Right lobe of liver (tissue), 6 donors: ENCODE results near the gene GJC2. TPM values are rescaled to one million over a fixed set of nuclear protein-coding genes. Genes with fewer than 3 reads are reported as not detected.

Experiments
- ATAC-seq, 4 donors: fragments of 200-7000 bp; cut with Tn5 transposase; one replicate each; pipeline ENCODE4 v1.9.1; 2020; ENCODE audit warnings: mild to moderate bottlenecking in 4 of 4, moderate library complexity in 4 of 4
- DNase-seq, 3 donors: peaks; one replicate each; pipeline ENCODE4 v3.0.0-alpha.2; 2020
- H3K27ac ChIP-seq, 3 donors: fragments of 200-600 bp; one replicate each; pipeline ENCODE4 v1.8.0; 2022
- H3K27me3 ChIP-seq, 2 donors: fragments of 200-600 bp; one replicate each; pipeline ENCODE4 v1.8.0; 2022
- H3K36me3 ChIP-seq, 4 donors: fragments of 200-600 bp; sonication (generic) in 1 of 4; one replicate each; pipeline versions ENCODE4 v1.5.1 to v1.8.0; 2017 to 2022; ENCODE audit warnings: control low read depth in 1 of 4
- H3K4me1 ChIP-seq, 4 donors: fragments of 200-600 bp; sonication (generic) in 1 of 4; one replicate each; pipeline versions ENCODE4 v1.5.1 to v1.8.0; 2017 to 2022; ENCODE audit warnings: control low read depth in 1 of 4
- H3K4me3 ChIP-seq, 3 donors: fragments of 200-600 bp; one replicate each; pipeline ENCODE4 v1.8.0; 2022
- H3K9me3 ChIP-seq, 4 donors: fragments of 200-600 bp; sonication (generic) in 1 of 4; one replicate each; pipeline versions ENCODE4 v1.5.1 to v1.8.0; 2017 to 2022; ENCODE audit warnings: control low read depth in 1 of 4
- CTCF ChIP-seq, 4 donors: fragments of 200-600 bp in 3 of 4; fragments of 450-650 bp in 1 of 4; IDR thresholded peaks; one replicate each; pipeline versions ENCODE4 v1.5.1 to v1.8.0; 2016 to 2022; ENCODE audit warnings: antibody characterized with exemption in 4 of 4, mild to moderate bottlenecking in 2 of 4
- POLR2A ChIP-seq: fragments of 450-650 bp; IDR thresholded peaks from one replicate; pipeline ENCODE4 v1.6.1; 2017; ENCODE audit warnings: antibody characterized with exemption, mild to moderate bottlenecking
- WGBS: methylation state at CpG from one replicate; pipeline ENCODE4 v1.1.6; 2018; ENCODE audit warnings: low coverage, low lambda C conversion rate; ENCODE audit not compliant: insufficient coverage; ENCODE audit errors: missing lambda C conversion rate; 5-methylcytosine and 5-hydroxymethylcytosine counted together
- intact Hi-C, 2 donors: fragments of 100-400 bp; cut with DNase I; formaldehyde crosslinking; loops; one replicate each; pipeline versions ENCODE4 v1.11.2 to v1.14.1; 2022
- total RNA-seq, 6 experiments: library from RNA; depleted of rRNA in 2 of 6; stranded (reverse); fragments of >200 nt in 2 of 6; fragmentation: NEBNext Ultra II Directional in 3 of 6; extraction: Animal tissue kit (Norgen Biotek cat#: 25700) in 3 of 6; gene quantifications; one replicate each; pipeline versions ENCODE4 v1.1.0 to v1.2.4, GENCODE V29; 2016 to 2023
- donor health status: DM: no; HTN: yes; CAD: no.
- donor health status: DM: no; HTN: no; CAD: no.
- donor health status: DM: no; HTN: no; CAD: no.
- donor health status: DM: no; HTN: yes; CAD: no.
- donor health status: DM: no; HTN: yes; CAD: no.

The GJC2 gene
- total RNA-seq, 6 experiments from 2014 or later: 0.12 to 0.44 (median 0.16) TPM; not detected in 1

- no peaks in the 10 kb centered on the region for H3K9me3 ChIP-seq
- H3K4me3 ChIP-seq: no peak overlapping the region
- TF ChIP-seq POLR2A: no peak
- 80% methylated on average over 4 of the region's 52 CpGs for WGBS
- DNase-seq (peak in 1 of 3 donors; percentile 48), ATAC-seq (peak in 1 of 4 donors; percentile 52)
- intact Hi-C loops: no loop called here
- peaks cover 0 to 4% (median 0%) of the 10 kb centered on the region in 4 donors for H3K36me3 ChIP-seq
- no peak overlapping the region for H3K27ac ChIP-seq
- H3K27me3 ChIP-seq: no peaks in the 10 kb centered on the region
- H3K4me1 ChIP-seq: no peaks in the 10 kb centered on the region
Measured at GRCh38 chr1:228174482-228175315, 25.0 kb downstream of the GJC2 start.

GRCh38 chr1:228175316-228176023 is 25.7 kb downstream of the GJC2 start:
- H3K4me3 ChIP-seq: no peak overlapping the region
- peaks cover 0 to 4% (median 0%) of the 10 kb centered on the region in 4 donors for H3K36me3 ChIP-seq
- WGBS: 100% methylated on average over 1 of the region's 18 CpGs

GRCh38 chr1:228176024-228176395 is 26.3 kb downstream of the GJC2 start:
- no peaks in the 10 kb centered on the region for H3K9me3 ChIP-seq
- TF ChIP-seq POLR2A (no peak), CTCF (IDR thresholded peaks at IDR 0.05) (no peak)
- WGBS: no CpG with 5 or more reads among the region's 4 CpGs
- no peak for DNase-seq
- H3K36me3 ChIP-seq: peaks cover 0 to 4% (median 0%) of the 10 kb centered on the region in 4 donors
- no peak for ATAC-seq
- no peaks in the 10 kb centered on the region for H3K4me1 ChIP-seq
- H3K4me3 ChIP-seq: no peak overlapping the region
- intact Hi-C loops: no loop called here
- no peak overlapping the region for H3K27ac ChIP-seq
- no peaks in the 10 kb centered on the region for H3K27me3 ChIP-seq

More at GRCh38 chr1:228175316-228176023, 25.7 kb downstream of the GJC2 start:
- TF ChIP-seq POLR2A (no peak), CTCF (IDR thresholded peaks at IDR 0.05) (no peak)
- H3K4me1 ChIP-seq: no peaks in the 10 kb centered on the region
- no peaks in the 10 kb centered on the region for H3K27me3 ChIP-seq
- intact Hi-C loops: no loop called here
- DNase-seq: no peak
- H3K27ac ChIP-seq: no peak overlapping the region
- H3K9me3 ChIP-seq: no peaks in the 10 kb centered on the region
- ATAC-seq: no peak

- WGBS: 70% methylated on average over 4 of the region's 19 CpGs
- no peaks in the 10 kb centered on the region for H3K9me3 ChIP-seq
- no peak for DNase-seq
- no peaks in the 10 kb centered on the region for H3K4me1 ChIP-seq
- H3K27ac ChIP-seq: no peak overlapping the region
- H3K36me3 ChIP-seq: peaks cover 0 to 4% (median 0%) of the 10 kb centered on the region in 4 donors
- ATAC-seq: no peak
- TF ChIP-seq POLR2A (no peak), CTCF (IDR thresholded peaks at IDR 0.05) (no peak)
- no peaks in the 10 kb centered on the region for H3K27me3 ChIP-seq
- no peak overlapping the region for H3K4me3 ChIP-seq
- intact Hi-C loops: no loop called here
Measured at GRCh38 chr1:228176461-228177182, 26.9 kb downstream of the GJC2 start.
